Glutamatergic neuron (in vitro differentiated cells): ENCODE results near the gene FNTB. TPM values are rescaled to one million over a fixed set of nuclear protein-coding genes. Genes with fewer than 3 reads are reported as not detected.

ENCODE experiments used
- DNase-seq: peaks from one replicate; pipeline ENCODE4 v3.0.0; 2022
- H3K27ac Mint-ChIP-seq: one replicate; pipeline ENCODE4 v1.8.0; 2020; ENCODE audit warnings: mild to moderate bottlenecking, mixed read lengths, inconsistent platforms; ENCODE audit not compliant: unreplicated experiment
- H3K27me3 Mint-ChIP-seq: one replicate; pipeline ENCODE4 v1.8.0; 2020; ENCODE audit warnings: mild to moderate bottlenecking, moderate library complexity, mixed read lengths, inconsistent platforms; ENCODE audit not compliant: unreplicated experiment
- H3K36me3 Mint-ChIP-seq: one replicate; pipeline ENCODE4 v1.8.0; 2020; ENCODE audit warnings: mild to moderate bottlenecking, mixed read lengths, inconsistent platforms; ENCODE audit not compliant: unreplicated experiment
- H3K4me1 Mint-ChIP-seq: one replicate; pipeline ENCODE4 v1.8.0; 2020; ENCODE audit warnings: mild to moderate bottlenecking, low read depth, mixed read lengths, inconsistent platforms; ENCODE audit not compliant: unreplicated experiment
- H3K4me3 Mint-ChIP-seq: one replicate; pipeline ENCODE4 v1.8.0; 2020; ENCODE audit warnings: mild to moderate bottlenecking, mixed read lengths, inconsistent platforms; ENCODE audit not compliant: unreplicated experiment
- H3K9me3 Mint-ChIP-seq: one replicate; pipeline ENCODE4 v1.8.0; 2020; ENCODE audit warnings: mild to moderate bottlenecking, moderate library complexity, mixed read lengths, inconsistent platforms; ENCODE audit not compliant: unreplicated experiment
- total RNA-seq: library from RNA; stranded (reverse); fragmentation: NEBNext Ultra II Directional; extraction: Animal tissue kit (Norgen Biotek cat#: 25700); gene quantifications from one replicate; pipeline ENCODE4 v1.2.1, GENCODE V29; 2021; ENCODE audit not compliant: unreplicated experiment
- TF ChIP-seq, protein P1 (sequence below): fragments of 200-600 bp; sonication (generic); IDR thresholded peaks from one replicate; pipeline ENCODE4 v1.5.0; 2021; ENCODE audit not compliant: partially characterized antibody, unreplicated experiment

FNTB gene
- total RNA-seq, 1 donor from 2014 or later, result 15.2 TPM

DNA sequence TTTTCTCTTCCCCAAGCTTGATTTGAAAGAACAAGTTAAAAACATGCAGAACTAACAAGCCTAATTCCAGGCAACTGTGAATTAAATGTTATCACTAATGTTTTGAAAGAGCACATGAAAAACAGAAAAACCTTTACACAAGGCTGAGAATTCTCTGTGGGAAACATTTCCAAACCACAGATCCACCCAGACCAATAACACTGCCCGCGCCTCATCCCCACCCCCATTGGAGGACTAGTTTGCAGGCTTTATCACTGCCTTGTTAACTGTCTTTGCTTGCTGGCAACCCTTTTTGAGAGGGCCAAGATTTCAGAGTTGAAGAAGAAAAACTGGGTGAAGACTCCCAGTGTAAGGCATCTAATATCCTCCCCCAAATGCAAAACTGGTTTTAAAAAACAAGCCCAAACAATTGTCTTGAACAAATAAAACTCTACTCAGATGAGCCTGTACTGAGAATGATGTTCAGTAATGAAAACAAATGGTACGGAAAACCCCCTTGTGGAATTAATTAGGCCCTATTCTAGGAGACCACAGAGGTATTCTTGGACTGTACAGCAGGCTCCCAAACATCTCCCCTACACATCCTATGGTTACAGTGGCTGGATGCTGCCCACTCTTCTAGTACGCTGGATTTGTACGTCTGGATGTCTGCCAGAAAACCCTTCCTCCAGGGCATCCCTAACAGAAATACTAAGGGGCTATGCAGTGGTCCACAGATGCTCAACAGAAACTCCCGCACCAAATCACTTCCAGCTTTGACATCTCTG is 109.8 kb downstream of the FNTB start:
- Mint-ChIP-seq H3K4me1 (peaks cover 4% of the 10 kb centered on the region), H3K27ac (no peak overlapping the region), H3K9me3 (peaks cover 2% of the 10 kb centered on the region), H3K27me3 (no peaks in the 10 kb centered on the region), H3K4me3 (no peak overlapping the region), H3K36me3 (peaks cover 3% of the 10 kb centered on the region)
- no peak for DNase-seq
- TF ChIP-seq, protein P1, sequence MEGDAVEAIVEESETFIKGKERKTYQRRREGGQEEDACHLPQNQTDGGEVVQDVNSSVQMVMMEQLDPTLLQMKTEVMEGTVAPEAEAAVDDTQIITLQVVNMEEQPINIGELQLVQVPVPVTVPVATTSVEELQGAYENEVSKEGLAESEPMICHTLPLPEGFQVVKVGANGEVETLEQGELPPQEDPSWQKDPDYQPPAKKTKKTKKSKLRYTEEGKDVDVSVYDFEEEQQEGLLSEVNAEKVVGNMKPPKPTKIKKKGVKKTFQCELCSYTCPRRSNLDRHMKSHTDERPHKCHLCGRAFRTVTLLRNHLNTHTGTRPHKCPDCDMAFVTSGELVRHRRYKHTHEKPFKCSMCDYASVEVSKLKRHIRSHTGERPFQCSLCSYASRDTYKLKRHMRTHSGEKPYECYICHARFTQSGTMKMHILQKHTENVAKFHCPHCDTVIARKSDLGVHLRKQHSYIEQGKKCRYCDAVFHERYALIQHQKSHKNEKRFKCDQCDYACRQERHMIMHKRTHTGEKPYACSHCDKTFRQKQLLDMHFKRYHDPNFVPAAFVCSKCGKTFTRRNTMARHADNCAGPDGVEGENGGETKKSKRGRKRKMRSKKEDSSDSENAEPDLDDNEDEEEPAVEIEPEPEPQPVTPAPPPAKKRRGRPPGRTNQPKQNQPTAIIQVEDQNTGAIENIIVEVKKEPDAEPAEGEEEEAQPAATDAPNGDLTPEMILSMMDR, result no peak

GRCh38 chr14:65098586-65098985 is 111.9 kb downstream of the FNTB start:
- TF ChIP-seq, protein P1, result no peak
- peaks cover 7% of the 10 kb centered on the region for H3K9me3 Mint-ChIP-seq
- peaks cover 8% of the 10 kb centered on the region for H3K4me1 Mint-ChIP-seq
- DNase-seq, result no peak
- H3K36me3 Mint-ChIP-seq, result no peaks in the 10 kb centered on the region
- H3K27me3 Mint-ChIP-seq, result peaks cover 8% of the 10 kb centered on the region
- H3K4me3 Mint-ChIP-seq, result no peak overlapping the region
- H3K27ac Mint-ChIP-seq, result no peak overlapping the region

DNA sequence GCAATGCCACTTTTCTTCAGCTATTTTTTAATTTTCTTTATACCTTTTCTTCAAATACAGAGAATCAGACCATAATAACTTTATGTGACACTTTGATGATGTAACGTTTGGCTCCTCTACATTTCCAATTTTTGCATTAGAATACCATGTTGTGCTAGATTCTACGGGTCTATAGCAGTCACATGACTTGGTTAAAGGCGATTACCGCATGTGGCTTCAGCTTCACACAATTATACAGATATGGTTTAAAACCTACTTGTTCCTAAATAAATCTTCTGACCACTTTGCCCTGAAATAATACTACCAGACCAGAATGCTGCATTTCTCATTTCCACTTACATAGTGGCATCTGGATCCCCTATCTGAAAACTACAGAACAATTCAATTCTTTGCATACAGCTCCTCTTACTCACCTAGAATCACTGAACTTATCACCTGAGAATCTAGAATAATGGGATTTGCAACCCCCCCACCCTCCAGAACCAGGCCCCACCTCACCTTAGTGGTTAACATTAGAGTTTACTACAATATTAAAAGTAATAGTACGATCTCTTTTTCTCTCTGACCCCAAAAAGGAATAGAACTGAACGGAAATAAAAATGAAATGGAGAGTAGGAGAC is 114.3 kb downstream of the FNTB start:
- H3K4me3 Mint-ChIP-seq, result peak overlapping the region; percentile 91
- H3K4me1 Mint-ChIP-seq, result peaks cover 8% of the 10 kb centered on the region
- peaks cover 8% of the 10 kb centered on the region for H3K27me3 Mint-ChIP-seq
- no peak for DNase-seq
- TF ChIP-seq, protein P1, result no peak
- peaks cover 8% of the 10 kb centered on the region for H3K9me3 Mint-ChIP-seq
- no peaks in the 10 kb centered on the region for H3K36me3 Mint-ChIP-seq
- peak overlapping the region; percentile 67 for H3K27ac Mint-ChIP-seq

- TF ChIP-seq, protein P1, result no peak
- DNase-seq, result peak; percentile 38
- Mint-ChIP-seq H3K4me3 (peak overlapping the region; percentile 97), H3K4me1 (peaks cover 8% of the 10 kb centered on the region), H3K27me3 (peaks cover 8% of the 10 kb centered on the region), H3K27ac (peak overlapping the region; percentile 85), H3K9me3 (peaks cover 8% of the 10 kb centered on the region), H3K36me3 (no peaks in the 10 kb centered on the region)
Measured at GRCh38 chr14:65101631-65102440, 115.1 kb downstream of the FNTB start.
